H1 (cell line): ENCODE results near the gene CRHBP. TPM values are rescaled to one million over a fixed set of nuclear protein-coding genes. Genes with fewer than 3 reads are reported as not detected.

ENCODE experiments used
- CTCF ChIA-PET: fragments of 300-600 bp; sonication (Branson Sonifier 250); formaldehyde crosslinking; loops from one replicate; lab custom pipeline; 2021; ENCODE audit not compliant: partially characterized antibody; lab: Charles Lee
- POLR2A ChIA-PET: fragments of 300-600 bp; sonication (Branson Sonifier 250); formaldehyde crosslinking; loops from one replicate; lab custom pipeline; 2021; ENCODE audit warnings: inconsistent platforms; ENCODE audit not compliant: partially characterized antibody; lab: Charles Lee
- DNase-seq, 2 experiments: peaks; one replicate each; pipeline versions ENCODE4 v3.0.0 to v3.0.0-alpha.2; 2010 to 2022; ENCODE audit warnings: low spot score in 2 of 2, low read depth in 1 of 2, mixed read lengths in 1 of 2
- FAIRE-seq: peaks from 2 replicates; lab custom pipeline; 2011; peaks lifted over from hg19 to GRCh38; lab: Jason Lieb, UNC
- H2AFZ ChIP-seq: 2 replicates; pipeline ENCODE4 v1.8.1; 2012; ENCODE audit warnings: low read length, inconsistent platforms
- H2AK5ac ChIP-seq: 2 replicates; pipeline ENCODE4 v1.6.1; 2013; ENCODE audit warnings: low read depth, low read length
- H2BK120ac ChIP-seq: replicated peaks from 2 replicates; pipeline ENCODE3; 2013; ENCODE audit warnings: low read depth, low read length, inconsistent platforms
- H2BK12ac ChIP-seq: 2 replicates; pipeline ENCODE4 v1.6.1; 2013; ENCODE audit warnings: low read depth, low read length
- H2BK15ac ChIP-seq: 2 replicates; pipeline ENCODE4 v1.6.1; 2013; ENCODE audit warnings: low read length
- H2BK20ac ChIP-seq: 2 replicates; pipeline ENCODE4 v1.6.1; 2013; ENCODE audit warnings: low read length
- H2BK5ac ChIP-seq: 2 replicates; pipeline ENCODE4 v1.6.1; 2013; ENCODE audit warnings: low read depth, low read length
- H3K14ac ChIP-seq: 2 replicates; pipeline ENCODE4 v1.6.1; 2013; ENCODE audit warnings: inconsistent platforms; ENCODE audit not compliant: insufficient read length
- H3K18ac ChIP-seq: 2 replicates; pipeline ENCODE4 v1.6.1; 2013; ENCODE audit warnings: low read length; ENCODE audit errors: extremely low read depth
- H3K23ac ChIP-seq: 2 replicates; pipeline ENCODE4 v1.6.1; 2013; ENCODE audit warnings: inconsistent platforms; ENCODE audit not compliant: insufficient read length
- H3K23me2 ChIP-seq: 2 replicates; pipeline ENCODE4 v1.6.1; 2013; ENCODE audit warnings: low read depth, low read length
- H3K27ac ChIP-seq: 2 replicates; pipeline ENCODE4 v1.6.1; 2011; ENCODE audit warnings: low read depth, low read length, inconsistent platforms
- H3K27me3 ChIP-seq, 4 experiments: replicated peaks in 1 of 4; 1 replicate in 1 of 4; 2 replicates in 3 of 4; pipeline versions ENCODE4 v1.6.1 to v1.8.1; 2011 to 2013; ENCODE audit warnings: low read length in 3 of 4, mild to moderate bottlenecking in 3 of 4, inconsistent platforms in 2 of 4, mixed read lengths in 2 of 4, moderate library complexity in 1 of 4; ENCODE audit not compliant: control insufficient read depth in 3 of 4, insufficient read depth in 3 of 4; ENCODE audit errors: extremely low read depth in 1 of 4
- H3K36me3 ChIP-seq, 4 experiments: 2 replicates each; pipeline versions ENCODE4 v1.6.1 to v1.8.1; 2011 to 2013; ENCODE audit warnings: mild to moderate bottlenecking in 4 of 4, low read length in 3 of 4, moderate library complexity in 2 of 4, control low read depth in 1 of 4, inconsistent platforms in 1 of 4; ENCODE audit not compliant: insufficient read depth in 4 of 4, control insufficient read depth in 2 of 4
- H3K4ac ChIP-seq: replicated peaks from 2 replicates; pipeline ENCODE3; 2013; ENCODE audit warnings: low read length, low read depth, mixed read lengths, inconsistent platforms; ENCODE audit not compliant: insufficient read length
- H3K4me1 ChIP-seq, 4 experiments: replicated peaks in 1 of 4; 1 replicate in 1 of 4; 2 replicates in 3 of 4; pipeline versions ENCODE4 v1.6.1 to v1.8.1; 2011 to 2013; ENCODE audit warnings: low read length in 3 of 4, inconsistent platforms in 2 of 4, mixed read lengths in 1 of 4; ENCODE audit not compliant: insufficient read depth in 4 of 4, control insufficient read depth in 3 of 4
- H3K4me2 ChIP-seq, 2 experiments: 2 replicates each; pipeline versions ENCODE4 v1.6.1 to v1.8.1; 2011 to 2013; ENCODE audit warnings: low read depth in 2 of 2, low read length in 2 of 2, control low read depth in 1 of 2, inconsistent platforms in 1 of 2, mild to moderate bottlenecking in 1 of 2; ENCODE audit not compliant: insufficient read depth in 1 of 2
- H3K4me3 ChIP-seq, 4 experiments: fragments of 200-600, 300-600 bp in 1 of 4; sonication (generic), shearing (Covaris generic), sonication (Bioruptor Twin) in 1 of 4; 2 replicates each; pipeline versions ENCODE4 v1.5.1 to v1.8.1; 2011 to 2016; ENCODE audit warnings: low read length in 4 of 4, low read depth in 3 of 4, control low read depth in 2 of 4, inconsistent platforms in 2 of 4, mild to moderate bottlenecking in 2 of 4, mixed read lengths in 1 of 4, moderate library complexity in 1 of 4; ENCODE audit not compliant: insufficient read depth in 2 of 4; ENCODE audit errors: extremely low read depth in 1 of 4
- H3K56ac ChIP-seq: replicated peaks from 2 replicates; pipeline ENCODE3; 2013; ENCODE audit warnings: low read depth, mild to moderate bottlenecking, mixed read lengths, low read length, inconsistent platforms; ENCODE audit not compliant: insufficient read length
- H3K79me1 ChIP-seq: 2 replicates; pipeline ENCODE4 v1.6.1; 2013; ENCODE audit warnings: low read depth, low read length, control low read depth
- H3K79me2 ChIP-seq, 2 experiments: 2 replicates each; pipeline versions ENCODE4 v1.6.1 to v1.8.1; 2012 to 2013; ENCODE audit warnings: low read length in 2 of 2, mild to moderate bottlenecking in 2 of 2, inconsistent platforms in 1 of 2; ENCODE audit not compliant: insufficient read depth in 2 of 2, control insufficient read depth in 1 of 2
- H3K9ac ChIP-seq, 4 experiments: replicated peaks in 1 of 4; 1 replicate in 1 of 4; 2 replicates in 3 of 4; pipeline versions ENCODE4 v1.6.1 to v1.8.1; 2011 to 2013; ENCODE audit warnings: low read depth in 3 of 4, low read length in 3 of 4, control low read depth in 2 of 4, mild to moderate bottlenecking in 2 of 4, moderate library complexity in 2 of 4, inconsistent platforms in 1 of 4; ENCODE audit errors: extremely low read depth in 1 of 4
- H3K9me3 ChIP-seq, 2 experiments: 2 replicates each; pipeline versions ENCODE4 v1.6.1 to v1.8.1; 2012 to 2013; ENCODE audit warnings: mild to moderate bottlenecking in 2 of 2, moderate library complexity in 2 of 2, control low read depth in 1 of 2, inconsistent platforms in 1 of 2, low read depth in 1 of 2, low read length in 1 of 2, mixed read lengths in 1 of 2; ENCODE audit not compliant: insufficient read depth in 2 of 2
- H4K20me1 ChIP-seq, 2 experiments: replicated peaks in 1 of 2; 2 replicates each; pipeline versions ENCODE3 to v1.8.1; 2011 to 2013; ENCODE audit warnings: inconsistent platforms in 2 of 2, low read length in 2 of 2, mild to moderate bottlenecking in 1 of 2; ENCODE audit not compliant: insufficient read depth in 2 of 2, control insufficient read depth in 1 of 2
- H4K5ac ChIP-seq: 2 replicates; pipeline ENCODE4 v1.6.1; 2013; ENCODE audit warnings: low read length, low read depth, mixed read lengths, inconsistent platforms; ENCODE audit not compliant: insufficient read length
- H4K8ac ChIP-seq: 2 replicates; pipeline ENCODE4 v1.8.0; 2013; ENCODE audit warnings: mild to moderate bottlenecking, moderate library complexity, low read length, inconsistent platforms; ENCODE audit not compliant: insufficient read depth; ENCODE audit errors: extremely low read depth
- H4K91ac ChIP-seq: replicated peaks from 2 replicates; pipeline ENCODE3; 2013; ENCODE audit warnings: low read length, mixed read lengths, inconsistent platforms; ENCODE audit not compliant: insufficient read length
- TCF12 ChIP-seq: IDR thresholded peaks from 2 replicates; pipeline ENCODE4 v1.6.1; 2011; ENCODE audit warnings: low read depth, mild to moderate bottlenecking, low read length
- WGBS, 2 experiments: shearing (Covaris generic) in 1 of 2; methylation state at CpG; one replicate each; pipeline versions ENCODE4 v1.1.6 to v1.1.7; 2013 to 2015; ENCODE audit warnings: low lambda C conversion rate in 2 of 2, mixed read lengths in 2 of 2, inconsistent platforms in 1 of 2, low coverage in 1 of 2, missing lambda C conversion rate in 1 of 2; ENCODE audit not compliant: insufficient replicate concordance in 2 of 2, insufficient coverage in 1 of 2, insufficient read length in 1 of 2; ENCODE audit errors: extremely low coverage in 1 of 2, missing lambda C conversion rate in 1 of 2; 5-methylcytosine and 5-hydroxymethylcytosine counted together
- polyA plus RNA-seq, 7 experiments: library from polyadenylated mRNA; depleted of rRNA in 3 of 7; stranded (reverse) in 5 of 7; unstranded in 2 of 7; fragments of >200 nt in 5 of 7; fragments of 200-250 nt in 2 of 7; gene quantifications; 1 replicate in 5 of 7; 2 replicates in 1 of 7; 4 replicates in 1 of 7; pipeline versions ENCODE4 v1.2.1 to v1.2.3, GENCODE V29; 2011 to 2013; ENCODE audit warnings: missing spikeins in 2 of 7, mixed read lengths in 2 of 7
- total RNA-seq: library from RNA; stranded (reverse); fragmentation: NEBNext Ultra II Directional; extraction: Animal tissue kit (Norgen Biotek cat#: 25700); gene quantifications from 2 replicates; pipeline ENCODE4 v1.2.1, GENCODE V29; 2021

Gene CRHBP
- total and polyA plus RNA-seq, 2 of the 8 experiments (the other 6 are each of a cell fraction or from before 2014, with no cell fraction given): 0.30 TPM; not detected in 1

DNA sequence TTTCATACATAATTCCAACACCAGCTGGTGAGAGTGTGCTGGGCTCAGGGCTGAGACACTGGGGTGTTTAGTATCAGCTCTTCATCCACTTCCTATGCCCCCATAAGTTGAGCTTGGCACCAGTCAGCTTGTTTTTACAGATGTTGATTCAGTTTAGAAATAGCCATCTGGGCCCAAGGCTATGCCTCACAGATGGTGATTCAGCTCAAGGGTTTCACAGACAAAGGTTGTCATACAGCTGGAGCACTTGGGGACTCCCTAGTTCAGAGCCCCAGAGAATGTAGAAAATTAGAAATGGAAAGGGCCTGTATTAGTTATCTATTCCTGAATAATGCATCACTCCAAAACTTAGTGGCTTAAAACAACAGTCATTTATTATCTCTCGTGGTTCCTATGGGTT lies 10.3 kb upstream of the CRHBP start:
- POLR2A ChIA-PET: no interaction called here
- no peak overlapping the region for H3K18ac ChIP-seq
- H3K23me2 ChIP-seq: no peaks in the 10 kb centered on the region
- H3K4me2 ChIP-seq: no peak overlapping the region
- H2BK120ac ChIP-seq: no peak overlapping the region
- H3K4me3 ChIP-seq: no peak overlapping the region
- TF ChIP-seq TCF12: no peak
- no peak overlapping the region for H3K23ac ChIP-seq
- H3K9ac ChIP-seq: no peak overlapping the region
- no peak overlapping the region for H3K27ac ChIP-seq
- H3K14ac ChIP-seq: no peak overlapping the region
- H2BK15ac ChIP-seq: no peak overlapping the region
- no peak overlapping the region for H4K91ac ChIP-seq
- H3K27me3 ChIP-seq: no peaks in the 10 kb centered on the region
- FAIRE-seq (no peak), DNase-seq (no peak)
- H2BK12ac ChIP-seq: no peak overlapping the region
- H4K8ac ChIP-seq: no peak overlapping the region
- no peak overlapping the region for H3K4ac ChIP-seq
- no peak overlapping the region for H4K5ac ChIP-seq
- H3K79me1 ChIP-seq: no peaks in the 10 kb centered on the region
- H2AFZ ChIP-seq: no peak overlapping the region
- no peaks in the 10 kb centered on the region for H3K9me3 ChIP-seq
- 90% methylated on average over 1 of the region's 1 CpG; no CpG with 5 or more reads in 1 of the 2 experiments for WGBS, 2 experiments
- no peak overlapping the region for H2AK5ac ChIP-seq
- H2BK5ac ChIP-seq: no peak overlapping the region
- no peak overlapping the region for H2BK20ac ChIP-seq
- H3K4me1 ChIP-seq: no peaks in the 10 kb centered on the region
- no peak overlapping the region for H3K56ac ChIP-seq
- CTCF ChIA-PET: interaction anchor here (0.6 kb wide), 1 partner anchor 44 kb away, joined by 4 read pairs; no protein-coding TSS in a partner anchor
- no peaks in the 10 kb centered on the region for H3K79me2 ChIP-seq
- H3K36me3 ChIP-seq: no peaks in the 10 kb centered on the region
- no peaks in the 10 kb centered on the region for H4K20me1 ChIP-seq
